Smooth muscle cell (in vitro differentiated cells): ENCODE results near the gene MEMO1. TPM values are rescaled to one million over a fixed set of nuclear protein-coding genes. Genes with fewer than 3 reads are reported as not detected.

Experiments
- DNase-seq: peaks from one replicate; lab custom pipeline; 2025; ENCODE audit not compliant: unreplicated experiment; lab: John Stamatoyannopoulos, UW
- H2AFZ ChIP-seq: fragments of 200-600 bp; sonication (generic); 2 replicates; pipeline ENCODE4 v1.6.0; 2016; ENCODE audit warnings: antibody characterized with exemption, low read depth, mild to moderate bottlenecking
- H3F3A ChIP-seq: fragments of 200-600 bp; sonication (generic); 2 replicates; pipeline ENCODE4 v1.6.0; 2017; ENCODE audit warnings: antibody characterized with exemption, low read depth
- H3K27ac ChIP-seq: fragments of 200-600 bp; sonication (generic); 2 replicates; pipeline ENCODE4 v1.5.1; 2016; ENCODE audit warnings: low read depth, mild to moderate bottlenecking
- H3K27me3 ChIP-seq: fragments of 200-600 bp; sonication (generic); 2 replicates; pipeline ENCODE4 v1.6.1; 2016; ENCODE audit warnings: low read depth, mild to moderate bottlenecking
- H3K36me3 ChIP-seq: fragments of 200-600 bp; sonication (generic); 2 replicates; pipeline ENCODE4 v1.5.1; 2016; ENCODE audit warnings: low read depth
- H3K4me1 ChIP-seq: fragments of 200-600 bp; sonication (generic); 2 replicates; pipeline ENCODE4 v1.5.1; 2016; ENCODE audit warnings: low read depth
- H3K4me2 ChIP-seq: fragments of 200-600 bp; sonication (generic); 2 replicates; pipeline ENCODE4 v1.6.0; 2016; ENCODE audit warnings: mild to moderate bottlenecking
- H3K4me3 ChIP-seq: fragments of 200-600 bp; sonication (generic); 2 replicates; pipeline ENCODE4 v1.5.1; 2016; ENCODE audit warnings: mild to moderate bottlenecking
- H3K79me2 ChIP-seq: fragments of 200-600 bp; sonication (generic); 2 replicates; pipeline ENCODE4 v1.6.0; 2016; ENCODE audit warnings: low read depth, mild to moderate bottlenecking
- H3K9ac ChIP-seq: fragments of 200-600 bp; sonication (generic); 2 replicates; pipeline ENCODE4 v1.6.0; 2016; ENCODE audit warnings: low read depth
- H3K9me3 ChIP-seq: fragments of 200-600 bp; sonication (generic); replicated peaks from 2 replicates; pipeline ENCODE4 v1.5.1; 2016; ENCODE audit warnings: low read depth
- H4K20me1 ChIP-seq: fragments of 200-600 bp; sonication (generic); 2 replicates; pipeline ENCODE4 v1.6.0; 2016; ENCODE audit warnings: low read depth
- WGBS: methylation state at CpG from one replicate; pipeline ENCODE4 v1.1.7; 2016; ENCODE audit warnings: low lambda C conversion rate; 5-methylcytosine and 5-hydroxymethylcytosine counted together
- polyA plus RNA-seq: library from polyadenylated mRNA; unstranded; fragments of >200 nt; fragmentation: Nextera tagmentation; extraction: Ambion mirVana; gene quantifications from 2 replicates; pipeline ENCODE4 v1.2.1, GENCODE V29; 2016
- total RNA-seq: library from RNA; depleted of rRNA; stranded (reverse); fragments of >200 nt; gene quantifications from 2 replicates; pipeline ENCODE4 v1.2.3, GENCODE V29; 2014
- TF ChIP-seq, protein P1 (sequence below): fragments of 200-600 bp; sonication (generic); IDR thresholded peaks from 2 replicates; pipeline ENCODE4 v1.5.1; 2017; ENCODE audit warnings: borderline replicate concordance, mild to moderate bottlenecking, antibody characterized with exemption; ENCODE audit not compliant: insufficient read depth, poor library complexity, severe bottlenecking

Gene MEMO1
- total and polyA plus RNA-seq, 2 experiments from 2014 or later, result 32.2 to 33.4 TPM

DNA sequence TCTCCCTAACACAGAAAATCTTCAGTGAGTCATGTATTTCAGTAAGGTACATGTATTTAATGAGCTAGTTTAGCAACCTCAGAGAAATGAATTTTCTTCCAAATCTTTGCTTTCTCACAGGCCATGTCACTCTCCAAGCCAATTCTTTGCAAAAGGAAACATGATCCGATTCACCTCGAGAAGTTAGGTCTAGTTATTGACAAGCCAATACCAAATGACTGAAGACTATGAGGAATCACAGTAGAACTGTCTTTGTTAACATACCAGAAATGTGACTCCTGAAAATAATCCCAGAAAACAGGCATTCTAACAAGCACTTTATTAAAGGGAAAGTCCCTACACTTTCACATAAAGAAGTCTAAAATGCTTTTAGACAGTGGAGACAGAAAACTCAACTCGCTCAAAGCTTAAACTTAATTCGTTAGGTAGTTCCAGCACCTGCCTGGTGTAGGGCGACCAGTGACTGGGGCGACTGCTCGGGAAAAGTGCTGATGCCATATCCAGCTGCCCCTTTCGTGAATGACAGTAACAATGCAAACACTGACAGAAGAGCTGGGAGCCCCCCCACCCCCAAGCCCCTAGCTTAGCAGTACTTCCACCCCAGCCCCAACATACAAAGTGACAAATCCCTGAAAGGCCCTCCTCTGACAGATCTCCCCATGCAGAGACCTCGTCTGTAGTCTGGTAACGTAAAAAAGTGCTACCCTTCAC, 1.8 kb downstream of the MEMO1 start:
- H4K20me1 ChIP-seq, result peaks cover 57% of the 10 kb centered on the region
- 3% methylated on average over 10 of the region's 10 CpGs for WGBS
- peak overlapping the region; percentile 86 for H3K27ac ChIP-seq
- H3K4me2 ChIP-seq, result peak overlapping the region; percentile 94
- no peaks in the 10 kb centered on the region for H3K36me3 ChIP-seq
- TF ChIP-seq, protein P1, sequence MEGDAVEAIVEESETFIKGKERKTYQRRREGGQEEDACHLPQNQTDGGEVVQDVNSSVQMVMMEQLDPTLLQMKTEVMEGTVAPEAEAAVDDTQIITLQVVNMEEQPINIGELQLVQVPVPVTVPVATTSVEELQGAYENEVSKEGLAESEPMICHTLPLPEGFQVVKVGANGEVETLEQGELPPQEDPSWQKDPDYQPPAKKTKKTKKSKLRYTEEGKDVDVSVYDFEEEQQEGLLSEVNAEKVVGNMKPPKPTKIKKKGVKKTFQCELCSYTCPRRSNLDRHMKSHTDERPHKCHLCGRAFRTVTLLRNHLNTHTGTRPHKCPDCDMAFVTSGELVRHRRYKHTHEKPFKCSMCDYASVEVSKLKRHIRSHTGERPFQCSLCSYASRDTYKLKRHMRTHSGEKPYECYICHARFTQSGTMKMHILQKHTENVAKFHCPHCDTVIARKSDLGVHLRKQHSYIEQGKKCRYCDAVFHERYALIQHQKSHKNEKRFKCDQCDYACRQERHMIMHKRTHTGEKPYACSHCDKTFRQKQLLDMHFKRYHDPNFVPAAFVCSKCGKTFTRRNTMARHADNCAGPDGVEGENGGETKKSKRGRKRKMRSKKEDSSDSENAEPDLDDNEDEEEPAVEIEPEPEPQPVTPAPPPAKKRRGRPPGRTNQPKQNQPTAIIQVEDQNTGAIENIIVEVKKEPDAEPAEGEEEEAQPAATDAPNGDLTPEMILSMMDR, result no peak
- H3K4me3 ChIP-seq, result peak overlapping the region; percentile 97
- no peaks in the 10 kb centered on the region for H3K27me3 ChIP-seq
- no peak overlapping the region for H2AFZ ChIP-seq
- peaks cover 16% of the 10 kb centered on the region for H3F3A ChIP-seq
- H3K79me2 ChIP-seq, result peaks cover 56% of the 10 kb centered on the region
- H3K9ac ChIP-seq, result peak overlapping the region; percentile 78
- H3K4me1 ChIP-seq, result peaks cover 3% of the 10 kb centered on the region
- H3K9me3 ChIP-seq, result no peaks in the 10 kb centered on the region
- peak; percentile 33 for DNase-seq

DNA sequence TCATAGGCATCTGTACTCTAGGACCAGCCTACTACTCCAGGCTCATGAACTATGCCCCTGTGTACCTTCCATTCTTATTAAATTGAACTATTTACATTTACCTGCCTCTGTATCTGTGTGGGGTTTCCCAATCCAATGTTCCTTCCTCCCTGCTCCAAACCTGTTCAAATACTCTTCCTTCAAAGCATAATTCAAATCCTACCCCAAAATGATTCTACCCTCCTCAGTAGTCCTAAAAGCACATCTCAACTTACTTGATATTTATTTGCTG, 3.8 kb downstream of the MEMO1 start:
- no peak for DNase-seq
- Histone ChIP-seq H3K4me2 (peak overlapping the region; percentile 94), H3F3A (peaks cover 16% of the 10 kb centered on the region), H4K20me1 (peaks cover 74% of the 10 kb centered on the region), H3K27ac (peak overlapping the region; percentile 86), H3K36me3 (no peaks in the 10 kb centered on the region), H3K27me3 (no peaks in the 10 kb centered on the region), H2AFZ (no peak overlapping the region), H3K9me3 (no peaks in the 10 kb centered on the region), H3K4me1 (peaks cover 3% of the 10 kb centered on the region), H3K4me3 (peak overlapping the region; percentile 1), H3K9ac (no peak overlapping the region), H3K79me2 (peaks cover 74% of the 10 kb centered on the region)
- TF ChIP-seq, protein P1, result no peak

DNA sequence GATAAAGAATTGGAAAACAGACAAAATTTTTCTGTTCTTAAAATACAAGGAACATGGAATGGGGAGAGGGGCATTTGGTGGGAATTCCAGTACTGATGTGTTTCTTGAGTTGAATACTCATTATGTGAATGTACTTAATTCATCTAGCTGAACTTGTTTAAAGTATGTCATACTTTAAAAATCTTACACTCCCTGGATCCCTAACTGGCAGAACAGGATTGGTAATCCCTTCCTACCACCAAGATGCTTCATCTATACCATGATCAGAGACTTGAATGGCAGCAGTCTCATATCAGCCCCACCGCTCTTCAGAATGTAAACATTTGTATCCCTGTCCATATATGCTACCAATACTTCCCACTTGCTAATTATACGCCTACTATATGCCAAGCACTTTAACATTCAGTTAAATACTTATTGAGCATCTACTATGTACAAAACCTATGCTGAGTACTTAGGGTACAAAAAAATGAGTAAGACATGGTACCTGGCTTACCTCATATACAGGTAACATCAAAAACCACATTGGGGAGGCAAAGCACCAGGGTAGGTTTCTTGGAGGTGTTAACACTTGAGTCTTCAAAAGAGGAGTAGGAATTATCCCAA, 5.3 kb downstream of the MEMO1 start:
- Histone ChIP-seq H3K27ac (peak overlapping the region; percentile 57), H3K4me2 (no peak overlapping the region), H3K4me1 (no peaks in the 10 kb centered on the region), H3K9ac (no peak overlapping the region), H2AFZ (no peak overlapping the region), H3K9me3 (no peaks in the 10 kb centered on the region), H4K20me1 (peaks cover 83% of the 10 kb centered on the region), H3K4me3 (no peak overlapping the region), H3K27me3 (no peaks in the 10 kb centered on the region), H3F3A (peaks cover 10% of the 10 kb centered on the region), H3K79me2 (peaks cover 87% of the 10 kb centered on the region), H3K36me3 (no peaks in the 10 kb centered on the region)
- TF ChIP-seq, protein P1, result no peak
- DNase-seq, result no peak
- WGBS, result 94% methylated on average over 2 of the region's 2 CpGs

DNA sequence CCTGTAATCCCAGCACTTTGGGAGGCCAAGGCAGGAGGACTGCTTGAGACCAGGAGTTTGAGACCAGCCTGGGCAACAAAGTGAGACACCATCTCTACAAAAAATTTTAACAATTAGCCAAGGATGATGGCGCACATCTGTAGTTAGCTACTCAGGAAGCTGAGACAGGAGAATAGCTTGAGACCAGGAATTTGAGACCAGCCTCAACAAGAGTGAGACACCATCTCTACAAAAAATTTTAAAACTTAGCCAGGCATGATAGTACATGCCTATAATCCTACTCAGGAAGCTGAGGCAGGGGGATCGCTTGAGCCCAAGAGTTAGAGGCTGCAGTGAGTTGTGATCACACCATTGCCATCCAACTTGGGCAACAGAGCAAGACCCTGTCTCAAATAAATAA, 7.0 kb downstream of the MEMO1 start:
- Histone ChIP-seq H2AFZ (no peak overlapping the region), H3K79me2 (peaks cover 96% of the 10 kb centered on the region), H3K4me1 (no peaks in the 10 kb centered on the region), H3K27ac (peak overlapping the region; percentile 57), H3K9ac (no peak overlapping the region), H3F3A (peaks cover 7% of the 10 kb centered on the region), H4K20me1 (peaks cover 83% of the 10 kb centered on the region), H3K36me3 (no peaks in the 10 kb centered on the region), H3K27me3 (no peaks in the 10 kb centered on the region), H3K9me3 (no peaks in the 10 kb centered on the region), H3K4me2 (no peak overlapping the region), H3K4me3 (no peak overlapping the region)
- TF ChIP-seq, protein P1, result no peak
- no peak for DNase-seq
- WGBS, result 72% methylated on average over 2 of the region's 2 CpGs
